ENCODE measurements around the gene UBN2. TPM values are rescaled to one million over a fixed set of nuclear protein-coding genes. Genes with fewer than 3 reads are reported as not detected.

UBN2 gene
- total and polyA plus RNA-seq, 2 of the 13 experiments (the other 11 are each of a cell fraction or from before 2014, with no cell fraction given), result 5.6 to 5.7 TPM

GRCh38 chr7:139183878-139184338 is 47.1 kb upstream of the UBN2 start:
- Histone ChIP-seq H4K20me1 (ENCODE audit: insufficient read depth, low read length) (no peaks in the 10 kb centered on the region), H3K4me3 (replicated peaks in 1 of 3; ENCODE audit: insufficient read depth in 1 of 3, low read depth in 2 of 3, low read length in 3 of 3) (no peak overlapping the region), H3K27me3 (ENCODE audit: control insufficient read depth in 1 of 2, insufficient read depth in 2 of 2, low read length in 2 of 2) (no peaks in the 10 kb centered on the region), H3K4me2 (ENCODE audit: low read depth, low read length) (no peak overlapping the region), H3K79me2 (ENCODE audit: insufficient read depth, low read length) (no peaks in the 10 kb centered on the region), H2AFZ (ENCODE audit: low read length) (no peak overlapping the region), H3K36me3 (replicated peaks in 1 of 2; ENCODE audit: control insufficient read depth in 1 of 2, insufficient read depth in 2 of 2, low read length in 2 of 2) (no peaks in the 10 kb centered on the region), H3K9ac (ENCODE audit: insufficient read depth, low read depth, low read length) (no peak overlapping the region), H3K27ac (ENCODE audit: extremely low read length, insufficient read depth, low read length) (no peak overlapping the region), H3K4me1 (ENCODE audit: insufficient read depth, low read length) (no peaks in the 10 kb centered on the region), H3K9me3 (ENCODE audit: low read length) (no peaks in the 10 kb centered on the region)
- ChIA-PET POLR2A (no interaction called here), CTCF (ENCODE audit: low intra/inter-chr PET ratio, low total read pairs) (no interaction called here)
- WGBS (ENCODE audit: low lambda C conversion rate), result 90% methylated on average over 7 of the region's 7 CpGs
- TF ChIP-seq ZNF138 (CRISPR knock-in tag; IDR thresholded peaks at IDR 0.05; ENCODE audit: low read depth) (no peak), EP300 (IDR thresholded peaks at IDR 0.05; ENCODE audit: low read depth in 2 of 2, low read length in 2 of 2) (no peak), EP300 (CRISPR knock-in tag; IDR thresholded peaks at IDR 0.05; ENCODE audit: borderline replicate concordance) (no peak), ISX (CRISPR knock-in tag; conservative IDR thresholded peaks at IDR 0.05) (no peak), FOXO4 (CRISPR knock-in tag; conservative IDR thresholded peaks at IDR 0.05) (no peak), CREM (IDR thresholded peaks at IDR 0.05) (no peak), CREM (CRISPR knock-in tag; IDR thresholded peaks at IDR 0.05) (no peak), MAZ (IDR thresholded peaks at IDR 0.05; ENCODE audit: borderline replicate concordance, low read depth, low read length) (no peak), MAZ (CRISPR knock-in tag; IDR thresholded peaks at IDR 0.05; ENCODE audit: low read depth) (no peak), E2F1 (CRISPR knock-in tag; IDR thresholded peaks at IDR 0.05) (no peak), GATAD1 (CRISPR knock-in tag; IDR thresholded peaks at IDR 0.05) (no peak), GATA4 (IDR thresholded peaks at IDR 0.05; ENCODE audit: borderline replicate concordance, low read depth) (no peak), ZNF720 (CRISPR knock-in tag; IDR thresholded peaks at IDR 0.05) (no peak), ZNF589 (CRISPR knock-in tag; conservative IDR thresholded peaks at IDR 0.05) (no peak), RFX3 (CRISPR knock-in tag; IDR thresholded peaks at IDR 0.05) (no peak), CENPX (CRISPR knock-in tag; IDR thresholded peaks at IDR 0.05) (no peak), ZXDC (CRISPR knock-in tag; IDR thresholded peaks at IDR 0.05) (no peak)
- FAIRE-seq (no peak), DNase-seq (ENCODE audit: low spot score) (no peak), ATAC-seq (no peak)
- intact Hi-C loops (cut with micrococcal nuclease; ENCODE audit: unreplicated experiment) (no loop called here), in situ Hi-C loops (cut with HindIII; ENCODE audit: extremely low pct_ligation_motif_present, low pct_unique_long_range_greater_than_20kb) (no loop called here)
- no TSS peak for BruUV-seq (replicated peaks)
